Measurements from ENCODE around the gene FGF14. TPM values are rescaled to one million over a fixed set of nuclear protein-coding genes. Genes with fewer than 3 reads are reported as not detected.

FGF14 gene
- total RNA-seq, 1 donor from 2014 or later = not detected

DNA sequence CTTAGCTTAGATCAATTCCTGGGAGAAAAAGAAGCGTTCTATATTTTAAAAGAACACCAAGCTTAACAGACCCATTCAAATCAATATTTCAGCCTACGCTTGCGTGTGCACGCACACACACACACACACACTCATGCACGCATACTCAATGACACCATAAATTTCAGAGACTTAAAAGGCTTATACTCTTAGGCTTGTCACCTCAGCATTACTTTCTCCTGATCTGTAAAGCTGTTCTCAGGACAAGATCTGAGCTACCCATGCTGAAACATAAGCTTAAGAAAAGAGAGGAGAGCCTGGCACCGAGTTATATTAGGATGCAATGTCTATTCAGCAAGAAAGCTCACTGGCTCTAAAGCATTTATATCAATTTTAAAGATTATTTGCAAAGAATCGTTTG lies 368.5 kb downstream of the FGF14 start:
- ATAC-seq (ENCODE audit: low read depth) = no peak
- intact Hi-C loops (cut with micrococcal nuclease) = no loop called here
- Mint-ChIP-seq H3K27ac (no peak overlapping the region), H3K4me3 (no peak overlapping the region), H3K4me1 (no peaks in the 10 kb centered on the region), H3K27me3 (no peaks in the 10 kb centered on the region), H3K36me3 (ENCODE audit: low read depth) (no peaks in the 10 kb centered on the region), H3K9me3 (no peaks in the 10 kb centered on the region)
- CTCF ChIA-PET = no interaction called here
- POLR2A ChIA-PET = no interaction called here
- TF ChIP-seq CTCF (IDR thresholded peaks at IDR 0.05) = no peak
- DNase-seq = no peak

DNA sequence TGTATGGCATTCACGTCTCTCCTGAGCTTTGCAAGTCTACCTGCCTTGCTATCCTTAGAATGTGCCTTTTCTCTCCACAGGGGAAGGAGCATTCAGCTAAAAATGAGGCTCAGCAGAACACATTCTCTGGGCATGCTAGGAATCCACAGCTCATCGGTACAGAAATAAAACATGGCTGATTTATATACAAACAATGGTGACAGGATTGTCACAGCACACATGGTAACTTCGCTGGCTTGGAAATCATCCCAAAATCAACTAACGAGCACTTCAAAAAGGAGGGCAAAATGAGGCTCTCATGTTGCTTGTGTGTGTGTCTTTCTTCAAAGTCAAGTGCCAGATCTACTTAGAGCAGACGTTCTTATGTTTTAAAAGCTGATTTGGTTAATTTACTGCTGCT lies 373.0 kb downstream of the FGF14 start:
- CTCF ChIA-PET = no interaction called here
- no peak overlapping the region for H3K4me3 Mint-ChIP-seq
- no peaks in the 10 kb centered on the region for H3K9me3 Mint-ChIP-seq
- intact Hi-C loops (cut with micrococcal nuclease) = no loop called here
- ATAC-seq (ENCODE audit: low read depth) (no peak), DNase-seq (no peak)
- no peak overlapping the region for H3K27ac Mint-ChIP-seq
- no peaks in the 10 kb centered on the region for H3K27me3 Mint-ChIP-seq
- POLR2A ChIA-PET = no interaction called here
- no peaks in the 10 kb centered on the region for H3K4me1 Mint-ChIP-seq
- H3K36me3 Mint-ChIP-seq (ENCODE audit: low read depth) = no peaks in the 10 kb centered on the region
- TF ChIP-seq CTCF (IDR thresholded peaks at IDR 0.05) = no peak

- H3K27ac Mint-ChIP-seq = no peak overlapping the region
- DNase-seq (no peak), ATAC-seq (ENCODE audit: low read depth) (no peak)
- intact Hi-C loops (cut with micrococcal nuclease) = no loop called here
- TF ChIP-seq CTCF (IDR thresholded peaks at IDR 0.05) = no peak
- CTCF ChIA-PET = no interaction called here
- no peaks in the 10 kb centered on the region for H3K27me3 Mint-ChIP-seq
- no peaks in the 10 kb centered on the region for H3K4me1 Mint-ChIP-seq
- no peaks in the 10 kb centered on the region for H3K36me3 Mint-ChIP-seq (ENCODE audit: low read depth)
- POLR2A ChIA-PET = no interaction called here
- no peak overlapping the region for H3K4me3 Mint-ChIP-seq
- no peaks in the 10 kb centered on the region for H3K9me3 Mint-ChIP-seq
Measured at GRCh38 chr13:102028206-102028605, 373.6 kb downstream of the FGF14 start.

- TF ChIP-seq CTCF (IDR thresholded peaks at IDR 0.05) = no peak
- H3K4me1 Mint-ChIP-seq = no peaks in the 10 kb centered on the region
- no peak overlapping the region for H3K4me3 Mint-ChIP-seq
- ChIA-PET CTCF (no interaction called here), POLR2A (no interaction called here)
- no peak overlapping the region for H3K27ac Mint-ChIP-seq
- no peaks in the 10 kb centered on the region for H3K36me3 Mint-ChIP-seq (ENCODE audit: low read depth)
- intact Hi-C loops (cut with micrococcal nuclease) = no loop called here
- ATAC-seq (ENCODE audit: low read depth) = no peak
- no peaks in the 10 kb centered on the region for H3K27me3 Mint-ChIP-seq
- H3K9me3 Mint-ChIP-seq = peaks cover 2% of the 10 kb centered on the region
- DNase-seq = no peak
Measured at GRCh38 chr13:102021777-102022176, 380.1 kb downstream of the FGF14 start.

DNA sequence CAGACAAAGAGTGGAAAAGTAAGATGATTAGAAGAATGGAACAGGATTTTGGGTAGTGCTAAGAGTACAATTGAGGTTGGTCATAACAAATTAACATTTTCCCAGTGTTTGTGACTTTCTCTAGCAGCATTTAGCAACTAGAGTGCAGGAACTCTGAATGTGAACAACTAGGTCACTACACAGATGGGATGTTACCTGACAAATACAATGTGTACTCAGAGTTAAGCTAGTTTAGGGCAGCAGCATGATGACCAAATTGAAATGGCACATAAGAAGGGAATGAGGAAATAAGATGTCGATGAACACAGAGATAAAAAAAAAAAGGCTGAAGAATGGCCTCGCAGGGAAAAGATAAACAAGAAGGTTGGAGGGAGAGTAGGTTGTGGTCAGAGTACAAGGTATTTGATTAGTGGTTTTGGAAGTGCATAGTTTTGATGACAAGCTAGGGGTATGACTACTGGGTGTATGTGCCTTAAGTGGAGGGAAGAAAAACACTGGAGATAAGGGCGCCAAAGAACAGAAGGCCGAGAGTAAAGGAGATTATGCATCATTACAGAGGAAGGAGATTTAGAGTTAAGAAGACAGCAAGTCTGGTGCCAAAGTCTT lies 381.1 kb downstream of the FGF14 start:
- ATAC-seq (ENCODE audit: low read depth) (no peak), DNase-seq (no peak)
- no peaks in the 10 kb centered on the region for H3K4me1 Mint-ChIP-seq
- H3K36me3 Mint-ChIP-seq (ENCODE audit: low read depth) = no peaks in the 10 kb centered on the region
- no peaks in the 10 kb centered on the region for H3K27me3 Mint-ChIP-seq
- CTCF ChIA-PET = no interaction called here
- POLR2A ChIA-PET = no interaction called here
- H3K9me3 Mint-ChIP-seq = peaks cover 2% of the 10 kb centered on the region
- intact Hi-C loops (cut with micrococcal nuclease) = no loop called here
- H3K27ac Mint-ChIP-seq = no peak overlapping the region
- no peak for TF ChIP-seq CTCF (IDR thresholded peaks at IDR 0.05)
- H3K4me3 Mint-ChIP-seq = no peak overlapping the region

All from activated B cell treated with CpG ODN at 0.5 μM for 24 hours (primary cell).